H9 (cell line): Measurements from ENCODE around the gene ANKRD13A. TPM values are rescaled to one million over a fixed set of nuclear protein-coding genes. Genes with fewer than 3 reads are reported as not detected.

ENCODE experiments used
- DNase-seq: peaks from one replicate; pipeline ENCODE4 v3.0.0-alpha.2; 2017
- H2AFZ ChIP-seq: one replicate; pipeline ENCODE4 v1.6.1; 2013; ENCODE audit warnings: mild to moderate bottlenecking, low read length, control low read depth, moderate library complexity
- H2AK5ac ChIP-seq: 2 replicates; pipeline ENCODE4 v1.6.1; 2013; ENCODE audit warnings: low read length, control low read depth, mixed read lengths; ENCODE audit not compliant: insufficient read length
- H2BK120ac ChIP-seq: one replicate; pipeline ENCODE4 v1.6.1; 2013; ENCODE audit warnings: low read depth, mild to moderate bottlenecking, low read length, control low read depth, inconsistent platforms; ENCODE audit not compliant: poor library complexity, severe bottlenecking
- H2BK12ac ChIP-seq: 2 replicates; pipeline ENCODE4 v1.6.1; 2013; ENCODE audit warnings: low read length, control low read depth, mixed read lengths, low read depth; ENCODE audit not compliant: insufficient read length
- H2BK15ac ChIP-seq: 2 replicates; pipeline ENCODE4 v1.6.1; 2013; ENCODE audit warnings: low read depth, low read length, control low read depth
- H2BK20ac ChIP-seq: one replicate; pipeline ENCODE4 v1.6.1; 2013; ENCODE audit warnings: low read depth, mild to moderate bottlenecking, low read length, control low read depth, inconsistent platforms; ENCODE audit not compliant: poor library complexity, severe bottlenecking
- H2BK5ac ChIP-seq: 2 replicates; pipeline ENCODE4 v1.6.1; 2013; ENCODE audit warnings: low read length, control low read depth, mixed read lengths; ENCODE audit not compliant: insufficient read length
- H3K14ac ChIP-seq: 2 replicates; pipeline ENCODE4 v1.6.1; 2013; ENCODE audit warnings: low read length, control low read depth; ENCODE audit not compliant: insufficient read depth
- H3K18ac ChIP-seq: 2 replicates; pipeline ENCODE4 v1.6.1; 2013; ENCODE audit warnings: low read depth, mild to moderate bottlenecking, mixed read lengths, low read length, control low read depth; ENCODE audit not compliant: insufficient read length
- H3K23ac ChIP-seq: 2 replicates; pipeline ENCODE4 v1.6.1; 2013; ENCODE audit warnings: low read length, control low read depth, mixed read lengths, low read depth; ENCODE audit not compliant: insufficient read length
- H3K23me2 ChIP-seq: 2 replicates; pipeline ENCODE4 v1.6.1; 2013; ENCODE audit warnings: low read depth, mild to moderate bottlenecking, mixed read lengths, low read length, control low read depth; ENCODE audit not compliant: insufficient read length, poor library complexity, severe bottlenecking
- H3K27ac ChIP-seq: 2 replicates; pipeline ENCODE4 v1.5.1; 2013; ENCODE audit warnings: low read length, control low read depth, mixed read lengths, low read depth; ENCODE audit not compliant: insufficient read length
- H3K27me3 ChIP-seq: 2 replicates; pipeline ENCODE4 v1.6.1; 2013; ENCODE audit warnings: low read length, control low read depth, inconsistent platforms; ENCODE audit not compliant: insufficient read depth
- H3K4ac ChIP-seq: 2 replicates; pipeline ENCODE4 v1.6.1; 2013; ENCODE audit warnings: low read depth, mild to moderate bottlenecking, control low read depth, inconsistent platforms, low read length, moderate library complexity
- H3K4me1 ChIP-seq: 2 replicates; pipeline ENCODE4 v1.6.1; 2013; ENCODE audit warnings: low read length, control low read depth, inconsistent platforms; ENCODE audit not compliant: insufficient read depth
- H3K4me2 ChIP-seq: 2 replicates; pipeline ENCODE4 v1.6.1; 2013; ENCODE audit warnings: low read length, control low read depth, mixed read lengths; ENCODE audit not compliant: insufficient read length, insufficient read depth
- H3K56ac ChIP-seq: 2 replicates; pipeline ENCODE4 v1.6.1; 2013; ENCODE audit warnings: low read depth, mild to moderate bottlenecking, mixed read lengths, low read length, control low read depth; ENCODE audit not compliant: insufficient read length
- H3K79me1 ChIP-seq: 2 replicates; pipeline ENCODE4 v1.6.1; 2013; ENCODE audit warnings: low read depth, mild to moderate bottlenecking, moderate library complexity, low read length, control low read depth, inconsistent platforms; ENCODE audit not compliant: insufficient read depth, poor library complexity, severe bottlenecking
- H3K79me2 ChIP-seq: 2 replicates; pipeline ENCODE4 v1.6.1; 2013; ENCODE audit warnings: low read length, control low read depth, inconsistent platforms; ENCODE audit not compliant: insufficient read depth
- H3K9ac ChIP-seq: 2 replicates; pipeline ENCODE4 v1.6.1; 2013; ENCODE audit warnings: low read length, control low read depth, mixed read lengths; ENCODE audit not compliant: insufficient read length; ENCODE audit errors: extremely low read depth
- H3K9me3 ChIP-seq: one replicate; pipeline ENCODE4 v1.6.1; 2013; ENCODE audit warnings: low read depth, low read length, inconsistent platforms; ENCODE audit not compliant: control insufficient read depth
- H3T11ph ChIP-seq: one replicate; pipeline ENCODE4 v1.6.1; 2013; ENCODE audit warnings: mild to moderate bottlenecking, low read length, control low read depth, inconsistent platforms
- H4K20me1 ChIP-seq: one replicate; pipeline ENCODE4 v1.6.1; 2013; ENCODE audit not compliant: control insufficient read depth, insufficient read length, insufficient read depth
- H4K5ac ChIP-seq: 2 replicates; pipeline ENCODE4 v1.6.1; 2013; ENCODE audit warnings: low read depth, mild to moderate bottlenecking, mixed read lengths, low read length, control low read depth; ENCODE audit not compliant: insufficient read length
- H4K8ac ChIP-seq: replicated peaks from 2 replicates; pipeline ENCODE4 v1.6.1; 2013; ENCODE audit warnings: low read length, control low read depth, mixed read lengths, low read depth; ENCODE audit not compliant: insufficient read length
- H4K91ac ChIP-seq: 2 replicates; pipeline ENCODE4 v1.6.1; 2013; ENCODE audit warnings: low read depth, mild to moderate bottlenecking, moderate library complexity, mixed read lengths, low read length, control low read depth; ENCODE audit not compliant: insufficient read length
- H3K27ac Mint-ChIP-seq, 3 experiments: 2 replicates in 2 of 3; 3 replicates in 1 of 3; pipeline ENCODE4 v1.8.0; 2020 to 2021; ENCODE audit warnings: mixed read lengths in 3 of 3, mild to moderate bottlenecking in 1 of 3, moderate library complexity in 1 of 3
- H3K27me3 Mint-ChIP-seq: 2 replicates; pipeline ENCODE4 v1.8.0; 2021; ENCODE audit warnings: low read depth, mild to moderate bottlenecking, moderate library complexity, mixed read lengths
- H3K36me3 Mint-ChIP-seq, 3 experiments: 2 replicates in 2 of 3; 3 replicates in 1 of 3; pipeline ENCODE4 v1.8.0; 2020 to 2021; ENCODE audit warnings: low read depth in 3 of 3, mixed read lengths in 3 of 3; ENCODE audit not compliant: insufficient read depth in 1 of 3
- H3K4me1 Mint-ChIP-seq, 2 experiments: 2 replicates each; pipeline ENCODE4 v1.8.0; 2020; ENCODE audit warnings: mixed read lengths in 2 of 2
- H3K4me3 Mint-ChIP-seq, 2 experiments: 2 replicates in 1 of 2; 3 replicates in 1 of 2; pipeline ENCODE4 v1.8.0; 2020 to 2021; ENCODE audit warnings: mild to moderate bottlenecking in 2 of 2, mixed read lengths in 2 of 2, moderate library complexity in 1 of 2
- H3K9me3 Mint-ChIP-seq, 2 experiments: 2 replicates in 1 of 2; 3 replicates in 1 of 2; pipeline ENCODE4 v1.8.0; 2020; ENCODE audit warnings: mild to moderate bottlenecking in 2 of 2, mixed read lengths in 2 of 2, moderate library complexity in 1 of 2
- CTCF ChIP-seq: fragments of 200-600 bp; sonication (generic); conservative IDR thresholded peaks from 3 replicates; pipeline ENCODE4 v1.8.0; 2021; ENCODE audit warnings: antibody characterized with exemption, mild to moderate bottlenecking
- WGBS: extraction: QIAGEN DNeasy Blood & Tissue Kit; methylation state at CpG from one replicate; pipeline ENCODE4 v1.1.7; 2013; ENCODE audit warnings: missing lambda C conversion rate, low lambda C conversion rate, mixed read lengths; ENCODE audit not compliant: insufficient read length; ENCODE audit errors: extremely low coverage; 5-methylcytosine and 5-hydroxymethylcytosine counted together
- total RNA-seq: library from RNA; stranded (reverse); gene quantifications from 2 replicates; pipeline ENCODE4 v1.2.1, GENCODE V29; 2021

The ANKRD13A gene
- total RNA-seq, 1 experiment from 2014 or later: 18.0 TPM

- Histone ChIP-seq H2BK15ac (no peak overlapping the region), H2BK12ac (no peak overlapping the region), H3K79me2 (no peaks in the 10 kb centered on the region), H2BK5ac (no peak overlapping the region), H3K56ac (no peak overlapping the region), H3K4me1 (no peaks in the 10 kb centered on the region), H3K4ac (no peak overlapping the region), H2AFZ (no peak overlapping the region), H3K23me2 (no peaks in the 10 kb centered on the region), H4K91ac (no peak overlapping the region), H3K18ac (no peak overlapping the region), H3K79me1 (no peaks in the 10 kb centered on the region), H3T11ph (no peak overlapping the region), H4K20me1 (no peaks in the 10 kb centered on the region), H2AK5ac (no peak overlapping the region), H4K8ac (no peak overlapping the region), H3K27me3 (no peaks in the 10 kb centered on the region), H3K9ac (no peak overlapping the region), H3K9me3 (no peaks in the 10 kb centered on the region), H2BK20ac (no peak overlapping the region), H3K4me2 (no peak overlapping the region), H3K14ac (no peak overlapping the region), H2BK120ac (no peak overlapping the region), H3K23ac (no peak overlapping the region), H4K5ac (no peak overlapping the region), H3K27ac (no peak overlapping the region)
- Mint-ChIP-seq H3K9me3 (no peaks in the 10 kb centered on the region; a peak in 1 of 5 replicates), H3K4me3 (no peak overlapping the region), H3K4me1 (peaks cover 4 to 6% of the 10 kb centered on the region in 2 experiments; a peak in 1 of 4 replicates), H3K27me3 (peaks cover 10% of the 10 kb centered on the region), H3K27ac (no peak overlapping the region), H3K36me3 (no peaks in the 10 kb centered on the region)
- TF ChIP-seq CTCF: no peak
- DNase-seq: no peak
- WGBS: no CpG with 5 or more reads among the region's 2 CpGs
Measured at GRCh38 chr12:110068654-110069053, 69.4 kb downstream of the ANKRD13A start.
